KMS-11 (cell line): ENCODE data around the gene PDZRN4.
"Not testable (repeated sequence)": the region's sequence is repeated elsewhere in the genome, so short reads cannot be mapped to it uniquely, and the experiment has no call there.

Experiments used
- H2AFZ ChIP-seq: fragments of 200-600 bp; sonication (generic); 2 replicates; pipeline ENCODE4 v1.6.1; 2016; ENCODE audit warnings: antibody characterized with exemption, mixed run types, low read depth
- H3K27ac ChIP-seq: fragments of 200-600 bp; sonication (generic); 2 replicates; pipeline ENCODE4 v1.6.1; 2016; ENCODE audit warnings: mild to moderate bottlenecking, mixed run types
- H3K27me3 ChIP-seq: fragments of 200-600 bp; sonication (generic); 2 replicates; pipeline ENCODE4 v1.6.1; 2017; ENCODE audit warnings: mild to moderate bottlenecking, low read depth, mixed run types, moderate library complexity; ENCODE audit not compliant: insufficient read depth
- H3K36me3 ChIP-seq: fragments of 200-600 bp; sonication (generic); 2 replicates; pipeline ENCODE4 v1.6.1; 2017; ENCODE audit warnings: mild to moderate bottlenecking, mixed run types; ENCODE audit not compliant: insufficient read depth
- H3K4me1 ChIP-seq: fragments of 200-600 bp; sonication (generic); 2 replicates; pipeline ENCODE4 v1.6.1; 2016; ENCODE audit warnings: mild to moderate bottlenecking, low read depth, mixed run types; ENCODE audit not compliant: poor library complexity, severe bottlenecking
- H3K4me2 ChIP-seq: fragments of 200-600 bp; sonication (generic); 2 replicates; pipeline ENCODE4 v1.7.0; 2016; ENCODE audit warnings: mild to moderate bottlenecking, mixed run types
- H3K4me3 ChIP-seq: fragments of 200-600 bp; sonication (generic); IDR thresholded peaks from 2 replicates; pipeline ENCODE4 v1.6.1; 2017; ENCODE audit warnings: low read depth, low read length, mixed read lengths; ENCODE audit not compliant: insufficient read depth
- H3K79me2 ChIP-seq: fragments of 200-600 bp; sonication (generic); 2 replicates; pipeline ENCODE4 v1.6.1; 2016; ENCODE audit warnings: low read depth, mixed run types; ENCODE audit not compliant: insufficient read depth
- H3K9ac ChIP-seq: fragments of 200-600 bp; sonication (generic); 2 replicates; pipeline ENCODE4 v1.6.1; 2016; ENCODE audit warnings: mild to moderate bottlenecking, mixed run types
- H4K20me1 ChIP-seq: fragments of 200-600 bp; sonication (generic); 2 replicates; pipeline ENCODE4 v1.6.1; 2016; ENCODE audit warnings: mild to moderate bottlenecking, mixed run types; ENCODE audit not compliant: insufficient read depth
- TF ChIP-seq, protein P1 (sequence below): fragments of 200-600 bp; sonication (generic); conservative IDR thresholded peaks from 2 replicates; pipeline ENCODE4 v1.6.1; 2017; ENCODE audit warnings: low read depth, mild to moderate bottlenecking, antibody characterized with exemption, low read length, moderate library complexity, mixed read lengths

PDZRN4 gene

DNA sequence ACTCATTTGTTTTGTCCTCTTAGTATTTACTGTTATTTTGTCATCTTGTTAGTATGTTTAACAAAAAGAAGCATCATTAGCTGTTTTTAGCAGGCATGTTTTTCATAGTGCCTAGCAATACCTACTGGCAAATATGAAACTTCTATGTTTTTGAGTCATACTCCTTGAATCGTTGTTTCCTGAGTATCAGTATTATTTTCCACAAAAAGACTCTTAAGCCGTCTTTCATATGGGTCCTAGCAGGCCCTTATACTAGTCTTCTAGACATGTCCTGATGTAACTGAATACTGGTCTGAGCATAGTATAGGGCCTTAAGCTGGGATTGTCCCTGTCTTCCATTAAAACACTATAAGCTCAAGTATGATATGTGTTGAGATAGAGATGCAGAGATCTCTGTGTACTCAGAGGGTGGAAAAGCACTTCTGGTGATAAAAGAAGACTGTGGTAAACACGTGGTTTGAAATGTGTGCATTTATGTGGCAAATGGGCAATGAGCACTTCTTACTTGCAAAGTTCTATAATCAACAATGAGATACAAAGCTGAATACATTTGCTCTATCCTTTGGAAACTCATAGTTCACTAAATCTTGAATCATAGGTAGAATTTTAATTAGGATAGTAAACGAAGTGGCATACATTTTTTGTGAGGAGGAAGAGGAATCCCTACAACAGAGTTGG, 348.8 kb downstream of the PDZRN4 start:
- H3K27ac ChIP-seq, result no peak overlapping the region
- H3K4me3 ChIP-seq, result no peak overlapping the region
- H2AFZ ChIP-seq, result no peak overlapping the region
- no peaks in the 10 kb centered on the region for H3K4me1 ChIP-seq
- no peaks in the 10 kb centered on the region for H3K79me2 ChIP-seq
- H3K9ac ChIP-seq, result no peak overlapping the region
- TF ChIP-seq, protein P1, sequence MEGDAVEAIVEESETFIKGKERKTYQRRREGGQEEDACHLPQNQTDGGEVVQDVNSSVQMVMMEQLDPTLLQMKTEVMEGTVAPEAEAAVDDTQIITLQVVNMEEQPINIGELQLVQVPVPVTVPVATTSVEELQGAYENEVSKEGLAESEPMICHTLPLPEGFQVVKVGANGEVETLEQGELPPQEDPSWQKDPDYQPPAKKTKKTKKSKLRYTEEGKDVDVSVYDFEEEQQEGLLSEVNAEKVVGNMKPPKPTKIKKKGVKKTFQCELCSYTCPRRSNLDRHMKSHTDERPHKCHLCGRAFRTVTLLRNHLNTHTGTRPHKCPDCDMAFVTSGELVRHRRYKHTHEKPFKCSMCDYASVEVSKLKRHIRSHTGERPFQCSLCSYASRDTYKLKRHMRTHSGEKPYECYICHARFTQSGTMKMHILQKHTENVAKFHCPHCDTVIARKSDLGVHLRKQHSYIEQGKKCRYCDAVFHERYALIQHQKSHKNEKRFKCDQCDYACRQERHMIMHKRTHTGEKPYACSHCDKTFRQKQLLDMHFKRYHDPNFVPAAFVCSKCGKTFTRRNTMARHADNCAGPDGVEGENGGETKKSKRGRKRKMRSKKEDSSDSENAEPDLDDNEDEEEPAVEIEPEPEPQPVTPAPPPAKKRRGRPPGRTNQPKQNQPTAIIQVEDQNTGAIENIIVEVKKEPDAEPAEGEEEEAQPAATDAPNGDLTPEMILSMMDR, result no peak
- H3K36me3 ChIP-seq, result no peaks in the 10 kb centered on the region
- H3K4me2 ChIP-seq, result no peak overlapping the region
- H4K20me1 ChIP-seq, result no peaks in the 10 kb centered on the region
- H3K27me3 ChIP-seq, result no peaks in the 10 kb centered on the region

DNA sequence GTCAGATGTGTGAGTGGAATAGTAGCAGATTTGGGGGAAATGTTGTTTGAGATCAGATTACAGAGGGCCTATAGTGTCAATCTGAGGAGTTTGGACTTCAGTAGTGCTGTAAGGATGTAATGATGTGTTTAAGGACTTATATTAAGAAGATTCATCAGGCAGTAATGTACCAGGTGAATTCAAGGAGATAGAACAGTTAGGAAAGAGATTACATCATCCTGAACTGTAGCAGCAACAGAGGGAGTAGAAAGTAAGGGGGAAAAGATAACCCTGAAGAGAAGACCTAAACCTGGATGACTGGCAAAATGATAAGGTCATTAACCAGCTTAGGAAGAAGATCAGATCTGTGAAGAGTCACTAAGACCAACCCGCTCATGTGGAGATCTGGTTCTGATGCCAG, 349.4 kb downstream of the PDZRN4 start:
- Histone ChIP-seq H3K4me1 (no peaks in the 10 kb centered on the region), H4K20me1 (no peaks in the 10 kb centered on the region), H3K36me3 (no peaks in the 10 kb centered on the region), H3K4me3 (no peak overlapping the region), H3K27me3 (no peaks in the 10 kb centered on the region), H3K79me2 (no peaks in the 10 kb centered on the region), H3K27ac (no peak overlapping the region), H3K9ac (no peak overlapping the region), H2AFZ (no peak overlapping the region), H3K4me2 (no peak overlapping the region)
- TF ChIP-seq, protein P1, result no peak

DNA sequence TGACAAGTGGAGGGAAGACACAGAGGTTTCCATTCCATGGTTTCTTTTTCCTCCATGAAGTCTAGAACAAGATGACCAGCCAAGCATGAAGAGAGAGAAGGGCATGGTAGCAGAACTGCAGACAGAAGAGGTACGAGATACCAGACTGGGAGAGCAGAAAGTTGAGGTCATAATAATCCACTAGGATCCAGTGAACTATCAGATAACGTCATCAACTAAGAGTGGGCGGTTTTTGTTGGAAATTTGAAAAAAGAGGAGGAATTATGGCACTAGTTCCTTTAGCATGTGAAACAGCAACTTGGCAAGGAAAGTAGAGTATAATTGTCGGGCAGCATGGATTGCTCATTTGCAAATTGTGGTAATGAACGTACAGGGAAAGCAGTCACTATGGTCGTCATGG, 357.6 kb downstream of the PDZRN4 start:
- Histone ChIP-seq H3K36me3 (no peaks in the 10 kb centered on the region), H3K4me3 (no peak overlapping the region), H3K4me2 (no peak overlapping the region), H3K79me2 (no peaks in the 10 kb centered on the region), H3K27me3 (no peaks in the 10 kb centered on the region), H2AFZ (no peak overlapping the region), H3K27ac (no peak overlapping the region), H3K9ac (no peak overlapping the region), H4K20me1 (no peaks in the 10 kb centered on the region), H3K4me1 (no peaks in the 10 kb centered on the region)
- TF ChIP-seq, protein P1, result no peak

DNA sequence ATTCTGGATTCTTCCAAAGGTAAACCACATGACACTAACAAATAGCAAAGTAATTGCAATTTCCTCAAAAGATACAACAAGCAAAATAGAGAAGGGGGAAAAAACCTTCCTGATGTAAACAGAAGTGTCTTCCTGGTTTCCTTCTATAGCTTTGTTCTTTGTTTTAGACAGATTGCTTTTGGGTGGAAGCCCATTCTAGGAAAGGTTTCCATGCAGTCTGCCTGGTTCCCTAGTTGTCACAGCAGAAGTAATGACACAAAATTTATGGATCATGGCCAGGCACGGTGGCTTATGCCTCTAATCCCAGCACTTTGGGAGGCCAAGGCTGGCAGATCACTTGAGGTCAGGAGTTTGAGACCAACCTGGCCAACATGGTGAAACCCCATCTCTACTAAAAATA, 359.0 kb downstream of the PDZRN4 start:
- H2AFZ ChIP-seq, H3K4me1 ChIP-seq, H3K27ac ChIP-seq, H3K4me2 ChIP-seq, H4K20me1 ChIP-seq, H3K27me3 ChIP-seq, H3K4me3 ChIP-seq, H3K9ac ChIP-seq, H3K79me2 ChIP-seq, H3K36me3 ChIP-seq: not testable (repeated sequence)

DNA sequence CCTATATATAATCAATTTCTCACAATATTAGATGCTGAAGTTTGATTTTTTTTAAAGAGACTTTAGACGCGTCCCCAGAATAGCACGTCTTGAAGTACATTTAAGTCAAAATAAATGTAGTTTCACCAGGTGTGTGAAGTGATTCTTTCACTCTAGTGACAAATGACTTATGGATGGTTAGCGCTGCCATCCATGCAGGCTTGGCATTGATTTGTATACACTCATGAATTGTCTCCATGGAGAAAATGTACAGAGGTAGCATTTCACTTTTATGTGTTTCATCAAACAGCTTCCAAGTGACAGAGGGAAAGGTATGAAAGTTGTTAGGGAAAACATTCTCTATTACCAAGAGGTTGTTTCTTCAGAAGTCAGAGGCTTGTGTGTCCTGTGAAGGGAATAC, 360.8 kb downstream of the PDZRN4 start:
- Histone ChIP-seq H3K36me3 (no peaks in the 10 kb centered on the region), H3K27me3 (no peaks in the 10 kb centered on the region), H3K4me2 (no peak overlapping the region), H4K20me1 (no peaks in the 10 kb centered on the region), H3K4me1 (no peaks in the 10 kb centered on the region), H3K79me2 (no peaks in the 10 kb centered on the region), H3K27ac (no peak overlapping the region), H2AFZ (no peak overlapping the region), H3K4me3 (no peak overlapping the region), H3K9ac (no peak overlapping the region)
- TF ChIP-seq, protein P1, result no peak
